A549 (cell line): ENCODE measurements around the gene PPIG.

Source experiments
- CHD2 ChIP-seq: fragments of 150-350 bp; IDR thresholded peaks from 2 replicates; pipeline ENCODE4 v1.6.1; 2014; ENCODE audit warnings: low read length; ENCODE audit not compliant: partially characterized antibody
- EHMT2 ChIP-seq: fragments of 200-600 bp; sonication (generic); IDR thresholded peaks from 2 replicates; pipeline ENCODE4 v1.6.1; 2016; ENCODE audit warnings: antibody characterized with exemption, low read depth, mild to moderate bottlenecking, moderate library complexity
- EP300 ChIP-seq, 2 experiments: fragments of >200 bp; sonication (Bioruptor Twin); formaldehyde crosslinking; IDR thresholded peaks; 2 replicates in 1 of 2; 3 replicates in 1 of 2; pipeline ENCODE4 v1.6.1; 2016 to 2017
- ESRRA ChIP-seq: fragments of 150-350 bp; IDR thresholded peaks from 2 replicates; pipeline ENCODE4 v1.6.1; 2014; ENCODE audit warnings: mild to moderate bottlenecking, low read length, borderline replicate concordance
- JUN ChIP-seq, 2 experiments: fragments of >200 bp; sonication (Bioruptor Twin); formaldehyde crosslinking; IDR thresholded peaks; 2 replicates in 1 of 2; 3 replicates in 1 of 2; pipeline ENCODE4 v1.6.1; 2016 to 2017
- NFE2L2 ChIP-seq: fragments of 150-350 bp; conservative IDR thresholded peaks from 2 replicates; pipeline ENCODE4 v1.6.1; 2014; ENCODE audit warnings: low read length
- POLR2A ChIP-seq: IDR thresholded peaks from 2 replicates; pipeline ENCODE4 v1.6.1; 2012; ENCODE audit warnings: mild to moderate bottlenecking, low read length
- RFX5 ChIP-seq: fragments of 450-650 bp; IDR thresholded peaks from 2 replicates; pipeline ENCODE4 v1.7.1; 2014; ENCODE audit warnings: antibody characterized with exemption, mild to moderate bottlenecking, moderate library complexity
- TF ChIP-seq, protein P1 (sequence below): fragments of >200 bp; sonication (Bioruptor Twin); formaldehyde crosslinking; IDR thresholded peaks from 3 replicates; pipeline ENCODE4 v1.5.1; 2016
- TF ChIP-seq, protein P2 (sequence below): IDR thresholded peaks from 2 replicates; pipeline ENCODE4 v1.6.1; 2012

- TF ChIP-seq, protein P1, sequence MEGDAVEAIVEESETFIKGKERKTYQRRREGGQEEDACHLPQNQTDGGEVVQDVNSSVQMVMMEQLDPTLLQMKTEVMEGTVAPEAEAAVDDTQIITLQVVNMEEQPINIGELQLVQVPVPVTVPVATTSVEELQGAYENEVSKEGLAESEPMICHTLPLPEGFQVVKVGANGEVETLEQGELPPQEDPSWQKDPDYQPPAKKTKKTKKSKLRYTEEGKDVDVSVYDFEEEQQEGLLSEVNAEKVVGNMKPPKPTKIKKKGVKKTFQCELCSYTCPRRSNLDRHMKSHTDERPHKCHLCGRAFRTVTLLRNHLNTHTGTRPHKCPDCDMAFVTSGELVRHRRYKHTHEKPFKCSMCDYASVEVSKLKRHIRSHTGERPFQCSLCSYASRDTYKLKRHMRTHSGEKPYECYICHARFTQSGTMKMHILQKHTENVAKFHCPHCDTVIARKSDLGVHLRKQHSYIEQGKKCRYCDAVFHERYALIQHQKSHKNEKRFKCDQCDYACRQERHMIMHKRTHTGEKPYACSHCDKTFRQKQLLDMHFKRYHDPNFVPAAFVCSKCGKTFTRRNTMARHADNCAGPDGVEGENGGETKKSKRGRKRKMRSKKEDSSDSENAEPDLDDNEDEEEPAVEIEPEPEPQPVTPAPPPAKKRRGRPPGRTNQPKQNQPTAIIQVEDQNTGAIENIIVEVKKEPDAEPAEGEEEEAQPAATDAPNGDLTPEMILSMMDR, result no peak
- TF ChIP-seq, protein P2, sequence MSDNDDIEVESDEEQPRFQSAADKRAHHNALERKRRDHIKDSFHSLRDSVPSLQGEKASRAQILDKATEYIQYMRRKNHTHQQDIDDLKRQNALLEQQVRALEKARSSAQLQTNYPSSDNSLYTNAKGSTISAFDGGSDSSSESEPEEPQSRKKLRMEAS, result no peak
- TF ChIP-seq POLR2A (no peak), NFE2L2 (no peak), CHD2 (no peak), RFX5 (no peak), JUN (IDR thresholded peaks at IDR 0.05) (no peak), EP300 (IDR thresholded peaks at IDR 0.05) (no peak), EHMT2 (no peak), ESRRA (no peak)
Observed at GRCh38 chr2:169590804-169591203, 6.7 kb downstream of the PPIG start.
